Spinal cord (tissue), 10 donors: ENCODE measurements around the gene GNG7. TPM values are rescaled to one million over a fixed set of nuclear protein-coding genes. Genes with fewer than 3 reads are reported as not detected.
"Not testable (repeated sequence)": the region's sequence is repeated elsewhere in the genome, so short reads cannot be mapped to it uniquely, and the experiment has no call there.

ENCODE experiments used
- DNase-seq, 6 donors: peaks; one replicate each; pipeline versions ENCODE4 v3.0.0 to v3.0.0-alpha.2; 2013 to 2015; ENCODE audit warnings: low spot score in 6 of 6, low read depth in 4 of 6
- H3K27ac ChIP-seq: one replicate; pipeline ENCODE4 v1.5.1; 2013; ENCODE audit warnings: low read depth, low read length, control low read depth
- H3K27me3 ChIP-seq: one replicate; pipeline ENCODE4 v1.6.1; 2013; ENCODE audit warnings: low read length; ENCODE audit not compliant: control insufficient read depth, insufficient read depth
- H3K36me3 ChIP-seq: one replicate; pipeline ENCODE4 v1.6.1; 2013; ENCODE audit warnings: low read length; ENCODE audit not compliant: control insufficient read depth, insufficient read depth
- H3K4me1 ChIP-seq: one replicate; pipeline ENCODE4 v1.6.1; 2013; ENCODE audit warnings: low read length; ENCODE audit not compliant: control insufficient read depth, insufficient read depth
- H3K4me3 ChIP-seq: one replicate; pipeline ENCODE4 v1.5.1; 2013; ENCODE audit warnings: low read depth, low read length, control low read depth
- H3K9me3 ChIP-seq: one replicate; pipeline ENCODE4 v1.6.1; 2013; ENCODE audit warnings: low read length; ENCODE audit not compliant: control insufficient read depth, insufficient read depth
- WGBS: methylation state at CpG from one replicate; pipeline ENCODE4 v1.1.5; 2013; ENCODE audit warnings: missing lambda C conversion rate; ENCODE audit not compliant: insufficient coverage; 5-methylcytosine and 5-hydroxymethylcytosine counted together
- polyA plus RNA-seq, 2 donors: library from polyadenylated mRNA; unstranded; fragments of 120-200 nt; gene quantifications; one replicate each; pipeline ENCODE4 v1.2.1, GENCODE V29; 2013; ENCODE audit not compliant: insufficient read length in 2 of 2
- total RNA-seq, 2 donors: library from RNA; depleted of rRNA in 1 of 2; stranded (reverse); fragments of 120-200 nt in 1 of 2; fragments of >200 nt in 1 of 2; gene quantifications; one replicate each; pipeline versions ENCODE4 v1.2.3 to v1.2.4, GENCODE V29; 2013 to 2014
- donor health status: healthy.

Gene GNG7
- total and polyA plus RNA-seq, 4 donors, result 6.2 to 60.4 (median 30.2) TPM

- H3K27ac ChIP-seq, result no peak overlapping the region
- no peaks in the 10 kb centered on the region for H3K36me3 ChIP-seq
- H3K9me3 ChIP-seq, result peaks cover 1% of the 10 kb centered on the region
- H3K27me3 ChIP-seq, result peaks cover 5% of the 10 kb centered on the region
- no peak for DNase-seq
- WGBS, result 25% methylated on average over 6 of the region's 9 CpGs
- no peak overlapping the region for H3K4me3 ChIP-seq
- H3K4me1 ChIP-seq, result peaks cover 19% of the 10 kb centered on the region
Measured at GRCh38 chr19:2586196-2586595, 116.3 kb downstream of the GNG7 start.

GRCh38 chr19:2584002-2584401, 118.5 kb downstream of the GNG7 start:
- Histone ChIP-seq H3K36me3 (no peaks in the 10 kb centered on the region), H3K27me3 (peaks cover 6% of the 10 kb centered on the region), H3K4me3 (no peak overlapping the region), H3K9me3 (peaks cover 1% of the 10 kb centered on the region), H3K27ac (no peak overlapping the region), H3K4me1 (peaks cover 29% of the 10 kb centered on the region)
- DNase-seq, result no peak
- 88% methylated on average over 2 of the region's 5 CpGs for WGBS

- Histone ChIP-seq H3K27ac (no peak overlapping the region), H3K36me3 (no peaks in the 10 kb centered on the region), H3K4me1 (peaks cover 30% of the 10 kb centered on the region), H3K27me3 (peaks cover 4% of the 10 kb centered on the region), H3K4me3 (no peak overlapping the region), H3K9me3 (peaks cover 1% of the 10 kb centered on the region)
- DNase-seq, result no peak
- no CpG with 5 or more reads among the region's 6 CpGs for WGBS
Measured at GRCh38 chr19:2582984-2583956, 119.2 kb downstream of the GNG7 start.

- not testable (repeated sequence) for H3K4me3 ChIP-seq, H3K27ac ChIP-seq, H3K9me3 ChIP-seq, H3K36me3 ChIP-seq, H3K27me3 ChIP-seq, DNase-seq
- H3K4me1 ChIP-seq, result peaks cover 24% of the 10 kb centered on the region
- 94% methylated on average over 5 of the region's 5 CpGs for WGBS
Measured at GRCh38 chr19:2580396-2580795, 122.1 kb downstream of the GNG7 start.

- H3K4me3 ChIP-seq, result peak overlapping the region; percentile 42
- H3K27ac ChIP-seq, result no peak overlapping the region
- H3K4me1 ChIP-seq, result peaks cover 24% of the 10 kb centered on the region
- peaks cover 1% of the 10 kb centered on the region for H3K9me3 ChIP-seq
- no peaks in the 10 kb centered on the region for H3K36me3 ChIP-seq
- H3K27me3 ChIP-seq, result peaks cover 2% of the 10 kb centered on the region
- no peak for DNase-seq
- WGBS, result 27% methylated on average over 9 of the region's 14 CpGs
Measured at GRCh38 chr19:2579678-2580280, 122.7 kb downstream of the GNG7 start.

- peaks cover 2% of the 10 kb centered on the region for H3K27me3 ChIP-seq
- H3K27ac ChIP-seq, result peak overlapping the region; percentile 57
- WGBS, result 2% methylated on average over 41 of the region's 47 CpGs
- no peaks in the 10 kb centered on the region for H3K36me3 ChIP-seq
- H3K9me3 ChIP-seq, result peaks cover 1% of the 10 kb centered on the region
- peak overlapping the region; percentile 42 for H3K4me3 ChIP-seq
- H3K4me1 ChIP-seq, result peaks cover 24% of the 10 kb centered on the region
- DNase-seq, result peak in 5 of 6 donors; percentile 40 to 88 (median 56)
Measured at GRCh38 chr19:2578901-2579677, 123.4 kb downstream of the GNG7 start.

GRCh38 chr19:2578391-2578890, 124.1 kb downstream of the GNG7 start:
- no peak overlapping the region for H3K4me3 ChIP-seq
- peaks cover 2% of the 10 kb centered on the region for H3K27me3 ChIP-seq
- H3K4me1 ChIP-seq, result peaks cover 24% of the 10 kb centered on the region
- 32% methylated on average over 10 of the region's 13 CpGs for WGBS
- peak in 1 of 6 donors; percentile 22 for DNase-seq
- no peaks in the 10 kb centered on the region for H3K36me3 ChIP-seq
- H3K9me3 ChIP-seq, result peaks cover 1% of the 10 kb centered on the region
- H3K27ac ChIP-seq, result peak overlapping the region; percentile 57

GRCh38 chr19:2577722-2578335, 124.7 kb downstream of the GNG7 start:
- Histone ChIP-seq H3K4me1 (peaks cover 24% of the 10 kb centered on the region), H3K27me3 (peaks cover 2% of the 10 kb centered on the region), H3K9me3 (peaks cover under 1% of the 10 kb centered on the region), H3K36me3 (no peaks in the 10 kb centered on the region), H3K4me3 (no peak overlapping the region), H3K27ac (peak overlapping the region; percentile 1)
- WGBS, result 89% methylated on average over 14 of the region's 18 CpGs
- no peak for DNase-seq
